ENCODE results near the gene GANC. TPM values are rescaled to one million over a fixed set of nuclear protein-coding genes. Genes with fewer than 3 reads are reported as not detected.

The GANC gene
- total RNA-seq, 4 donors from 2014 or later = 24.3 to 35.5 (median 34.2) TPM

GRCh38 chr15:42282926-42283325 lies 9.9 kb downstream of the GANC start:
- no peaks in the 10 kb centered on the region for H3K9me3 ChIP-seq
- no peak for TF ChIP-seq POLR2A (IDR thresholded peaks at IDR 0.05)
- no peak overlapping the region for H3K4me3 ChIP-seq
- WGBS, 2 donors = 58 to 60% methylated on average over 5 of the region's 5 CpGs
- H3K36me3 ChIP-seq = peaks cover 0 to 85% (median 0%) of the 10 kb centered on the region in 3 donors
- DNase-seq (ENCODE audit: low spot score in 2 of 2) = no peak
- H3K27me3 ChIP-seq = no peaks in the 10 kb centered on the region
- H3K4me1 ChIP-seq = no peaks in the 10 kb centered on the region
- H3K27ac ChIP-seq = no peak overlapping the region

- no peak for DNase-seq (ENCODE audit: low spot score in 2 of 2)
- H3K9me3 ChIP-seq = no peaks in the 10 kb centered on the region
- H3K4me3 ChIP-seq = no peak overlapping the region
- 86 to 94% methylated on average over 3 of the region's 3 CpGs for WGBS, 2 donors
- H3K27me3 ChIP-seq = no peaks in the 10 kb centered on the region
- no peak overlapping the region for H3K27ac ChIP-seq
- H3K4me1 ChIP-seq = no peaks in the 10 kb centered on the region
- TF ChIP-seq EP300 (IDR thresholded peaks at IDR 0.05) = no peak
- TF ChIP-seq CTCF (IDR thresholded peaks at IDR 0.05) = no peak
- no peak for TF ChIP-seq POLR2A (IDR thresholded peaks at IDR 0.05)
- peaks cover 0 to 87% (median 0%) of the 10 kb centered on the region in 3 donors for H3K36me3 ChIP-seq
Measured at GRCh38 chr15:42283671-42284070, 10.7 kb downstream of the GANC start.

- no peak overlapping the region for H3K4me3 ChIP-seq
- H3K9me3 ChIP-seq = no peaks in the 10 kb centered on the region
- peaks cover 0 to 87% (median 0%) of the 10 kb centered on the region in 3 donors for H3K36me3 ChIP-seq
- no peak for DNase-seq (ENCODE audit: low spot score in 2 of 2)
- TF ChIP-seq EP300 (IDR thresholded peaks at IDR 0.05) (no peak), CTCF (IDR thresholded peaks at IDR 0.05) (no peak), POLR2A (IDR thresholded peaks at IDR 0.05) (no peak)
- no peaks in the 10 kb centered on the region for H3K27me3 ChIP-seq
- no peak overlapping the region for H3K27ac ChIP-seq
- H3K4me1 ChIP-seq = no peaks in the 10 kb centered on the region
Measured at GRCh38 chr15:42284551-42284950, 11.6 kb downstream of the GANC start.

- Histone ChIP-seq H3K36me3 (peaks cover 0 to 87% (median 0%) of the 10 kb centered on the region in 3 donors), H3K4me1 (no peaks in the 10 kb centered on the region), H3K9me3 (no peaks in the 10 kb centered on the region), H3K27me3 (no peaks in the 10 kb centered on the region), H3K4me3 (no peak overlapping the region), H3K27ac (no peak overlapping the region)
- 85 to 97% methylated on average over 1 of the region's 1 CpG for WGBS, 2 donors
- no peak for DNase-seq (ENCODE audit: low spot score in 2 of 2)
- TF ChIP-seq POLR2A (IDR thresholded peaks at IDR 0.05) (no peak), EP300 (IDR thresholded peaks at IDR 0.05) (no peak), CTCF (IDR thresholded peaks at IDR 0.05) (no peak)
Measured at GRCh38 chr15:42285034-42285433, 12.0 kb downstream of the GANC start.

GRCh38 chr15:42286445-42287029 lies 13.5 kb downstream of the GANC start:
- no peak overlapping the region for H3K4me3 ChIP-seq
- no peak overlapping the region for H3K27ac ChIP-seq
- peaks cover 0 to 87% (median 0%) of the 10 kb centered on the region in 3 donors for H3K36me3 ChIP-seq
- H3K4me1 ChIP-seq = no peaks in the 10 kb centered on the region
- no peaks in the 10 kb centered on the region for H3K9me3 ChIP-seq
- WGBS, 2 donors = 87 to 93% methylated on average over 4 of the region's 4 CpGs
- no peak for DNase-seq (ENCODE audit: low spot score in 2 of 2)
- H3K27me3 ChIP-seq = no peaks in the 10 kb centered on the region
- TF ChIP-seq CTCF (IDR thresholded peaks at IDR 0.05) (no peak), POLR2A (IDR thresholded peaks at IDR 0.05) (no peak)

- peaks cover 0 to 87% (median 0%) of the 10 kb centered on the region in 3 donors for H3K36me3 ChIP-seq
- H3K27me3 ChIP-seq = no peaks in the 10 kb centered on the region
- H3K9me3 ChIP-seq = no peaks in the 10 kb centered on the region
- H3K4me3 ChIP-seq = no peak overlapping the region
- DNase-seq (ENCODE audit: low spot score in 2 of 2) = no peak
- 93% methylated on average over 4 of the region's 4 CpGs for WGBS, 2 donors
- no peak for TF ChIP-seq CTCF (IDR thresholded peaks at IDR 0.05)
- no peak for TF ChIP-seq POLR2A (IDR thresholded peaks at IDR 0.05)
- TF ChIP-seq EP300 (IDR thresholded peaks at IDR 0.05) = no peak
- H3K4me1 ChIP-seq = no peaks in the 10 kb centered on the region
- no peak overlapping the region for H3K27ac ChIP-seq
Measured at GRCh38 chr15:42287931-42288330, 14.9 kb downstream of the GANC start.
